Measurements from ENCODE around the gene ATG16L1.

DNA sequence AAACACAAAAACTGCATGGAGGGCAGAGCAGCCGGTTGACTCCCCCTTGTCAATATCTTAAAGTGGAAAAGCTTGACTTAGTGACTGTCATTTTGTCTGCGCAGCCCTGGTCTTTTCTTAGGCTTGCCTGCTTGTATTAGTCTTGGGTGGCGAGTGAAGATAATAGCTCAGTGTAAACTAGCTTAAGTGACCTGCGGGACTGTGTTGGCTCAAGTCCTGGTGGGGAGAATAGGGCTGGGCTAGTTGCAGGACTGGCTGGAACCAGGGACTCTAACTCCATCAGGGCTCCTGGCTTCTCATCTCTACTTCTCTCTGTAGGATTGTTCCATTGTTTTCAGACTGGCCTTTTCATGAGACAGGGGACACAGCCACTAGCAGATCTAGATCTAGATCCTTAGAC lies 8.1 kb upstream of the ATG16L1 start:
- TF ChIP-seq POLR2A (IDR thresholded peaks at IDR 0.05) = no peak
- TF ChIP-seq, protein P1, sequence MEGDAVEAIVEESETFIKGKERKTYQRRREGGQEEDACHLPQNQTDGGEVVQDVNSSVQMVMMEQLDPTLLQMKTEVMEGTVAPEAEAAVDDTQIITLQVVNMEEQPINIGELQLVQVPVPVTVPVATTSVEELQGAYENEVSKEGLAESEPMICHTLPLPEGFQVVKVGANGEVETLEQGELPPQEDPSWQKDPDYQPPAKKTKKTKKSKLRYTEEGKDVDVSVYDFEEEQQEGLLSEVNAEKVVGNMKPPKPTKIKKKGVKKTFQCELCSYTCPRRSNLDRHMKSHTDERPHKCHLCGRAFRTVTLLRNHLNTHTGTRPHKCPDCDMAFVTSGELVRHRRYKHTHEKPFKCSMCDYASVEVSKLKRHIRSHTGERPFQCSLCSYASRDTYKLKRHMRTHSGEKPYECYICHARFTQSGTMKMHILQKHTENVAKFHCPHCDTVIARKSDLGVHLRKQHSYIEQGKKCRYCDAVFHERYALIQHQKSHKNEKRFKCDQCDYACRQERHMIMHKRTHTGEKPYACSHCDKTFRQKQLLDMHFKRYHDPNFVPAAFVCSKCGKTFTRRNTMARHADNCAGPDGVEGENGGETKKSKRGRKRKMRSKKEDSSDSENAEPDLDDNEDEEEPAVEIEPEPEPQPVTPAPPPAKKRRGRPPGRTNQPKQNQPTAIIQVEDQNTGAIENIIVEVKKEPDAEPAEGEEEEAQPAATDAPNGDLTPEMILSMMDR (IDR thresholded peaks at IDR 0.05) = no peak

Measured in ovary (tissue), 3 donors.